ENCODE results near the gene ECHDC3.

Gene ECHDC3

DNA sequence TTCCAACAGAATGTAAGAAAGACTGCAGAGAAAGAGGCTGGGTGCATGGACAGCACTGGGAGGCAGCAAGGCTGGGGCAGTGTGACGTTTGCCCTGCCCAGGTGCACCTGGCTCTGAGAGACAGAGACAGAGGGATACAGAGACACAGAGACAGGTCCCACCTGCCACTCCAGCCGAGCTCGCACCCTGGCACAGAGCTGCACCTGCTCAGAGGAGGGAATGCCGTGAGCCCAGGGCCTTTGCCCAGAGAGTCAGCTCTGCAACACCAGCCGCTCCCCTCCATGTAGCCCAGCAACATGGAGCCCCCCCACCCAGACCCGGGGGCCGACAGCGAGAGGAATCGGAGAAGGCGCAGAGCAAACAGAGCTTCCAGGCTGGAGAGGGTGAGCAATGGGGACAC is 45.7 kb downstream of the ECHDC3 start:
- DNase-seq = no peak

DNA sequence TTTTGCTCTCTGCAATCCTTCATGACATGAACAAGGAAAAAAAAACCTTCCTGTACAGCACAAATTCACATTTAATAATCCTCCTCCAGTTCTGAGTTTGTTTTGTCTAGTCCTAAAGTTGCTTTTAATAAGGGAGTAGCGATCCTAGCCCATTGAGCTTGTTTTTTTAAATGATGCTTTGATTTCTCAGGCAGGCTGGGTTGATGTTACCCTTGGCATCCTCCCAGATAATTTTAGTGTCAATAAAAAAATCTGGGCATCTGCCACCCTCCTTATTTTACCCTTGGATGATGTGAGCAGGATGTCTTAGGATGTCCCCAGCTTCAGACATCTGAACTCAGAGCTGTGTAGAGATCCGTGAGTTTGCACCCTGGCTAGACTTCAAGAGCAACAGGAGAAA is 47.1 kb downstream of the ECHDC3 start:
- DNase-seq = no peak

- DNase-seq = no peak
Observed at GRCh38 chr10:11789956-11790355, 47.8 kb downstream of the ECHDC3 start.

DNA sequence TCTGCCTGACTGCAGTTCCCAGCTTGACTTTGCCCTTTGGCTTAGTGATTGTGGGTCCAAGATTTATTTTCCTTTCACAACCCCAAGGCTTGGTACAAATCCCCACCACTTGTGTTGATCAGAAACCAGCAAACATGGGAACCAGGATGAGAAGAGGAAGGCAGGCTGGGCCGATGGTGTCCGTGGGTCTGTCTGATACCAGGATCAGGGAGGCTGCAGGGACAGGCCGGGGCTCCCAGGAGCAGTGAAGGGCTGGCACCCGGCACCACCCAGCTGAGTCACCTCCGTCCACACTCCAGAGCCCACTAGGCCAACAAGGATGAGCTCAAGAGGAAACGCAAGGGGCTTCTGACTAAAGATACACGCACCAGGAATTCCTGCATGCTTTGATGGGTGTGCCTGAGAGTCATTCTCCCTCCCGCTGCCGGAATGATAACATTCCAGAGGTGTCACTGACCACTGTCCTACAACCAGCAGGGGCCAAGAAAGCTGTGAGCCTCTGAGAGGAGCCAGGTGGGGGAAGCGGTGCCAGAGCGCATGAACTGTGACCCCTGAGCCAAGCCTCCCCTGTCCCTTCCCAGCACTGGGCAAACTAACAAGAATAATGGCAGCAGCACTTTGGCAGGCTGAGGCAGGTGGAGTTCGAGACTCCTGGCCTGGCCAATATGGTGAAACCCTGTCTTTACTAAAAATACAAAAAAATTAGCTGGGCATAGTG is 51.7 kb downstream of the ECHDC3 start:
- no peak for DNase-seq

- no peak for DNase-seq
Observed at GRCh38 chr10:11794566-11794965, 52.4 kb downstream of the ECHDC3 start.

GRCh38 chr10:11795101-11795920 is 53.1 kb downstream of the ECHDC3 start:
- DNase-seq = no peak

DNA sequence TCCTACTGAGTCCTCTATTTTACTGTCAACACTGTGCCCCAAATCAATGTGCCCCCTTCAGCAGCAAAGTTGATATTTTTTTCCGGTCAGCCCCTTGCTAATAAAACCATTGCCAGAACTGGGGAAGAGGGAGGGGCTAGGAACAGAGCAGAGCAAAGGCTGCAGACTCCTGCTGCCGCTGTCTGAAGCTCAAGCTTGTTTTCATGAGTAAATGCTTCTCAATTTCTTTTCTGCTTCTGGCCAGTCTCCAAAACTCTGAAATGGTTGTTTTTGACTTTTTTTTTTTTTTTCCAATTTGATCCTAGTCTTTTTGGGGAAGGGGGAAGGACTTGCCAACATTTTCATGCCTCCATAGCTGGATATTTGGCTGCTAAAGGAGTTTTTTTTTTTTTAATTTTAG is 54.3 kb downstream of the ECHDC3 start:
- no peak for DNase-seq

DNA sequence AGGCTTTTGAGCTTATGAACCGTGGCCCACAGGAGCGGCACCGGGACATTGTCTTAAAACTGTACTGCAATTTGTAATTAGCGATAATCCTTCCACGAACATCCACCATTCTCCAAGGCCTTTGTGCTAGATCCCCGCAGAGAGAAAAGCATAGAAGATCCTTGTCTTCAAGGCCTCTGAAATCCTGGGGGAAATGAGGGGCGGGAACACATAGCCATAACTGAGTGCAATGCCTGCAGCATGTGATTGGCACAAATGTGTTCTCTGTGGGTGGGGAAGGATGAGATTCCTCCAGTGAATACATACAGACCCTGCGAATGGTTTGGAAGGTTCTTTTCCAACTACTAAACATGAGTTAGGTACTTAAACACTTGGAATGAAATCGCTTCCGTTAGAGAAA is 55.1 kb downstream of the ECHDC3 start:
- no peak for DNase-seq

GRCh38 chr10:11797847-11798633 is 55.9 kb downstream of the ECHDC3 start:
- DNase-seq = no peak

GRCh38 chr10:11798845-11799735 is 56.9 kb downstream of the ECHDC3 start:
- no peak for DNase-seq

DNA sequence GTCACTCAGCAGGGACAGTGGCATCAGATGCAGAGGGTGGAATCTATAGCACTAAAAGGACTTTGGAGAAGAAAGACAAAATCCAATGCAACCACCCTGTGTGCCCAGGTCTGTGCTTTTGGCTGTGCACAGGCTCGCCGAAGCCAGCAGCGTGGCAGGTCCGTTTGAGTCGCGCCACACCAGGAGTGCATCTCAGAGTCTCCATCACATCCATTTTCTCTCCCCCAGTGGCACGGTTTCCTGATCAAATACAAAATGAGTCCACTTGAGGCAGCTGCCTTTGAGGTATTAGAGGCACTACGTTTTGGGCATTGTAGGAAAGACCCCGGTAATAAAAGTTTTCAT is 57.5 kb downstream of the ECHDC3 start:
- DNase-seq = no peak

DNA sequence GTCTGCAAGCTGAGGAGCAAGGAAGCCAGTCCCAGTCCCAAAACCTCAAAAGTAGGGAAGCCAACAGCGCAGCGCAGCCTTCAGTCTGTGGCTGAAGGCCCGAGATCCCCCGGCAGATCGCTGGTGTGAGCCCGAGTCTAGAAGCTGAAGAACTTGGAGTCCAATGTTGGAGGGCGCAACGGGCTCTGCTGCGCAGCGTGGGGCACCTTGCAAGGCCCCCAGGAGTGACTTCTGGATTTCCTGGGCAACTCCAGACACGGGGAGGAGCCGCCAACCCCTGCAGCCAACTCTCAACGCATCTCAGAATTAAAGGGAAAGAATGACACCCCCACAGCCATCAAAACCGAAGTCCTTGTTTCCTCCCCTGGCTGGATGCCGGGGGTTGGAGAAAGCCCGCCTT is 62.2 kb downstream of the ECHDC3 start:
- DNase-seq = no peak

DNA sequence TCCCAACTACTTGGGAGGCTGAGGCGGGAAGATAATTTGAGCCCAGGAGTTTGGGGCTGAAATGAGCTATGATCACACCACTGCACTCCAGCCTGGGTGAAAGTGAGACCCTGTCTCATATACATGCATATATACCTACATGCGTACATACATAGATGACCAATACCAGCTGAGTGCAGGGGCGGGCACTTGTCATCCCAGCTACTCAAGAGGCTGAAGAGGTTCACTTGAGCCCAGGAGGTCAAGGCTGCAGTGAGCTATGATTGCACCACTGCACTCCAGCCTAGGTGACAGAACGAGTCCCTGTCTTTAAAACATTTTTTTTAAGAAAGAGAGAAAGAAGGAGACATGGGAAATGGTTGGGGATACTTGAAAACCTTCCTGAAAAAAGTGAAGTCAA is 63.6 kb downstream of the ECHDC3 start:
- no peak for DNase-seq

DNA sequence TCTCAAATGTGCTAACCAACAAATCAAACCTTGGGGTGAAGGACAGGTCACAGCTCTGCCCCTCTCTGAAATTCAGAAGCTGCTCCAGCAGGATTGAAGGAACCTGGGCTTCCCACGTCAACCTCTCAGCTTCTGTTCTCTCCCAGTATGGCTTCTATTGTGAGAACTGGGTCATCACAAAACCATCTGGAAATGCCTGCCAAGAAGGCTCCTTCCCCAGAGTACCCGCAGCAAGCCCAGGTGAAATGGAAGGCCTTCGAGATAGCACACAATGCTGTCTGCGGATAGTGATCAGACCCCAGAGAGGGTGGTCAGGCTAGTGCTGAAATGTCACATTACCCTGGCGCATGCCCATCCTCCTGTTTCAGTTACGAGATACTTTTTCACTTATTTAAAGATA is 64.5 kb downstream of the ECHDC3 start:
- DNase-seq = no peak

DNA sequence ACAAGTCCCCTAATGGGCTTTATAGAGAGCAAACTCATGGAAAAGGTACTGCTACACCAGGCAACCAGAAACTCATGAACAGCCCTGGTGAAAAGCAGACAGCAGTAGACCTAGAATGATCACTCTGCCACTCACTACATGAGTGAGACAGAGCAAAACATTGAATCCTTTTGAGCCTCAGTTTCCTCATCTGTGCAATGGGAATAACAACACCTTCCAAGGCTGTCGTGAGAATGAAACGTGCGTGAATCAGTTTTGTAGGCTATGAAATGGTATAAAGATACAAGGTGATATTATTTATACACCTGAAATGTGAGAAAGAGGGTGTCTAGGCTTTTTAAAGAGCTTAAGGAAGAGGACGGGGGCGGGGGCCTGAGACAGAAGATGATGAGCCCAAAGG is 66.6 kb downstream of the ECHDC3 start:
- no peak for DNase-seq

- DNase-seq = no peak
Observed at GRCh38 chr10:11810313-11810766, 68.2 kb downstream of the ECHDC3 start.

GRCh38 chr10:11810973-11811372 is 68.8 kb downstream of the ECHDC3 start:
- no peak for DNase-seq

DNA sequence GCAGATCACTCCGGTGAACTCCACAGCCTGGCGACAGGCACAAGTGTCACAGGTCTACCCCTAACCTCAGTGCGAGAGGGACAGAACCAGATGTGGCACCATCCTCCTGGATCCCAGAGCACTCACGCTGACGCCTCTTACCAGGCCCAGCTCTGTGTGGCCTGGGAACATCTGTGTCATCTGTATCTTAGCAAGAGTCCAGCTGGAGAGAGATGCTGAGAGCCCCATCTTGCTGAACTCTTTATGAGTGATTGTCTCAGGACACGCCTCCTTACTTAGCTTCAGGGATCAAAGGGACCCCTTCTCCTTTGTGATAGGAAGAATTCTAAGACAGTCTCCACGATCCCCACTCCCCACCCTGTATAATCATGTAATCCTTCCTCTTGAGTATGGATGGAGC is 71.0 kb downstream of the ECHDC3 start:
- DNase-seq = no peak
